H9 (cell line): Measurements from ENCODE around the gene ATP2B2. TPM values are rescaled to one million over a fixed set of nuclear protein-coding genes. Genes with fewer than 3 reads are reported as not detected.

Source experiments
- DNase-seq: peaks from one replicate; pipeline ENCODE4 v3.0.0-alpha.2; 2017
- H2AFZ ChIP-seq: one replicate; pipeline ENCODE4 v1.6.1; 2013; ENCODE audit warnings: mild to moderate bottlenecking, low read length, control low read depth, moderate library complexity
- H2AK5ac ChIP-seq: 2 replicates; pipeline ENCODE4 v1.6.1; 2013; ENCODE audit warnings: low read length, control low read depth, mixed read lengths; ENCODE audit not compliant: insufficient read length
- H2BK120ac ChIP-seq: one replicate; pipeline ENCODE4 v1.6.1; 2013; ENCODE audit warnings: low read depth, mild to moderate bottlenecking, low read length, control low read depth, inconsistent platforms; ENCODE audit not compliant: poor library complexity, severe bottlenecking
- H2BK12ac ChIP-seq: 2 replicates; pipeline ENCODE4 v1.6.1; 2013; ENCODE audit warnings: low read length, control low read depth, mixed read lengths, low read depth; ENCODE audit not compliant: insufficient read length
- H2BK15ac ChIP-seq: 2 replicates; pipeline ENCODE4 v1.6.1; 2013; ENCODE audit warnings: low read depth, low read length, control low read depth
- H2BK20ac ChIP-seq: one replicate; pipeline ENCODE4 v1.6.1; 2013; ENCODE audit warnings: low read depth, mild to moderate bottlenecking, low read length, control low read depth, inconsistent platforms; ENCODE audit not compliant: poor library complexity, severe bottlenecking
- H2BK5ac ChIP-seq: 2 replicates; pipeline ENCODE4 v1.6.1; 2013; ENCODE audit warnings: low read length, control low read depth, mixed read lengths; ENCODE audit not compliant: insufficient read length
- H3K14ac ChIP-seq: 2 replicates; pipeline ENCODE4 v1.6.1; 2013; ENCODE audit warnings: low read length, control low read depth; ENCODE audit not compliant: insufficient read depth
- H3K18ac ChIP-seq: 2 replicates; pipeline ENCODE4 v1.6.1; 2013; ENCODE audit warnings: low read depth, mild to moderate bottlenecking, mixed read lengths, low read length, control low read depth; ENCODE audit not compliant: insufficient read length
- H3K23ac ChIP-seq: 2 replicates; pipeline ENCODE4 v1.6.1; 2013; ENCODE audit warnings: low read length, control low read depth, mixed read lengths, low read depth; ENCODE audit not compliant: insufficient read length
- H3K23me2 ChIP-seq: 2 replicates; pipeline ENCODE4 v1.6.1; 2013; ENCODE audit warnings: low read depth, mild to moderate bottlenecking, mixed read lengths, low read length, control low read depth; ENCODE audit not compliant: insufficient read length, poor library complexity, severe bottlenecking
- H3K27ac ChIP-seq: 2 replicates; pipeline ENCODE4 v1.5.1; 2013; ENCODE audit warnings: low read length, control low read depth, mixed read lengths, low read depth; ENCODE audit not compliant: insufficient read length
- H3K27me3 ChIP-seq: 2 replicates; pipeline ENCODE4 v1.6.1; 2013; ENCODE audit warnings: low read length, control low read depth, inconsistent platforms; ENCODE audit not compliant: insufficient read depth
- H3K4ac ChIP-seq: 2 replicates; pipeline ENCODE4 v1.6.1; 2013; ENCODE audit warnings: low read depth, mild to moderate bottlenecking, control low read depth, inconsistent platforms, low read length, moderate library complexity
- H3K4me1 ChIP-seq: 2 replicates; pipeline ENCODE4 v1.6.1; 2013; ENCODE audit warnings: low read length, control low read depth, inconsistent platforms; ENCODE audit not compliant: insufficient read depth
- H3K4me2 ChIP-seq: 2 replicates; pipeline ENCODE4 v1.6.1; 2013; ENCODE audit warnings: low read length, control low read depth, mixed read lengths; ENCODE audit not compliant: insufficient read length, insufficient read depth
- H3K56ac ChIP-seq: 2 replicates; pipeline ENCODE4 v1.6.1; 2013; ENCODE audit warnings: low read depth, mild to moderate bottlenecking, mixed read lengths, low read length, control low read depth; ENCODE audit not compliant: insufficient read length
- H3K79me1 ChIP-seq: 2 replicates; pipeline ENCODE4 v1.6.1; 2013; ENCODE audit warnings: low read depth, mild to moderate bottlenecking, moderate library complexity, low read length, control low read depth, inconsistent platforms; ENCODE audit not compliant: insufficient read depth, poor library complexity, severe bottlenecking
- H3K79me2 ChIP-seq: 2 replicates; pipeline ENCODE4 v1.6.1; 2013; ENCODE audit warnings: low read length, control low read depth, inconsistent platforms; ENCODE audit not compliant: insufficient read depth
- H3K9ac ChIP-seq: 2 replicates; pipeline ENCODE4 v1.6.1; 2013; ENCODE audit warnings: low read length, control low read depth, mixed read lengths; ENCODE audit not compliant: insufficient read length; ENCODE audit errors: extremely low read depth
- H3K9me3 ChIP-seq: one replicate; pipeline ENCODE4 v1.6.1; 2013; ENCODE audit warnings: low read depth, low read length, inconsistent platforms; ENCODE audit not compliant: control insufficient read depth
- H3T11ph ChIP-seq: one replicate; pipeline ENCODE4 v1.6.1; 2013; ENCODE audit warnings: mild to moderate bottlenecking, low read length, control low read depth, inconsistent platforms
- H4K20me1 ChIP-seq: one replicate; pipeline ENCODE4 v1.6.1; 2013; ENCODE audit not compliant: control insufficient read depth, insufficient read length, insufficient read depth
- H4K5ac ChIP-seq: 2 replicates; pipeline ENCODE4 v1.6.1; 2013; ENCODE audit warnings: low read depth, mild to moderate bottlenecking, mixed read lengths, low read length, control low read depth; ENCODE audit not compliant: insufficient read length
- H4K8ac ChIP-seq: replicated peaks from 2 replicates; pipeline ENCODE4 v1.6.1; 2013; ENCODE audit warnings: low read length, control low read depth, mixed read lengths, low read depth; ENCODE audit not compliant: insufficient read length
- H4K91ac ChIP-seq: 2 replicates; pipeline ENCODE4 v1.6.1; 2013; ENCODE audit warnings: low read depth, mild to moderate bottlenecking, moderate library complexity, mixed read lengths, low read length, control low read depth; ENCODE audit not compliant: insufficient read length
- H3K27ac Mint-ChIP-seq, 3 experiments: 2 replicates in 2 of 3; 3 replicates in 1 of 3; pipeline ENCODE4 v1.8.0; 2020 to 2021; ENCODE audit warnings: mixed read lengths in 3 of 3, mild to moderate bottlenecking in 1 of 3, moderate library complexity in 1 of 3
- H3K27me3 Mint-ChIP-seq: 2 replicates; pipeline ENCODE4 v1.8.0; 2021; ENCODE audit warnings: low read depth, mild to moderate bottlenecking, moderate library complexity, mixed read lengths
- H3K36me3 Mint-ChIP-seq, 3 experiments: 2 replicates in 2 of 3; 3 replicates in 1 of 3; pipeline ENCODE4 v1.8.0; 2020 to 2021; ENCODE audit warnings: low read depth in 3 of 3, mixed read lengths in 3 of 3; ENCODE audit not compliant: insufficient read depth in 1 of 3
- H3K4me1 Mint-ChIP-seq, 2 experiments: 2 replicates each; pipeline ENCODE4 v1.8.0; 2020; ENCODE audit warnings: mixed read lengths in 2 of 2
- H3K4me3 Mint-ChIP-seq, 2 experiments: 2 replicates in 1 of 2; 3 replicates in 1 of 2; pipeline ENCODE4 v1.8.0; 2020 to 2021; ENCODE audit warnings: mild to moderate bottlenecking in 2 of 2, mixed read lengths in 2 of 2, moderate library complexity in 1 of 2
- H3K9me3 Mint-ChIP-seq, 2 experiments: 2 replicates in 1 of 2; 3 replicates in 1 of 2; pipeline ENCODE4 v1.8.0; 2020; ENCODE audit warnings: mild to moderate bottlenecking in 2 of 2, mixed read lengths in 2 of 2, moderate library complexity in 1 of 2
- CTCF ChIP-seq: fragments of 200-600 bp; sonication (generic); conservative IDR thresholded peaks from 3 replicates; pipeline ENCODE4 v1.8.0; 2021; ENCODE audit warnings: antibody characterized with exemption, mild to moderate bottlenecking
- WGBS: extraction: QIAGEN DNeasy Blood & Tissue Kit; methylation state at CpG from one replicate; pipeline ENCODE4 v1.1.7; 2013; ENCODE audit warnings: missing lambda C conversion rate, low lambda C conversion rate, mixed read lengths; ENCODE audit not compliant: insufficient read length; ENCODE audit errors: extremely low coverage; 5-methylcytosine and 5-hydroxymethylcytosine counted together
- total RNA-seq: library from RNA; stranded (reverse); gene quantifications from 2 replicates; pipeline ENCODE4 v1.2.1, GENCODE V29; 2021

ATP2B2 gene
- total RNA-seq, 1 experiment from 2014 or later = 0.33 TPM

GRCh38 chr3:10363935-10364334, 141.5 kb downstream of the ATP2B2 start:
- Mint-ChIP-seq H3K36me3 (no peaks in the 10 kb centered on the region; a peak in 4 of 7 replicates), H3K4me3 (no peak overlapping the region), H3K9me3 (peaks cover 5 to 6% of the 10 kb centered on the region in 2 experiments; a peak in 4 of 5 replicates), H3K4me1 (peaks cover 18 to 23% of the 10 kb centered on the region in 2 experiments), H3K27ac (no peak overlapping the region), H3K27me3 (peaks cover 11% of the 10 kb centered on the region)
- H2AK5ac ChIP-seq = no peak overlapping the region
- H3K4me1 ChIP-seq = no peaks in the 10 kb centered on the region; the same call in 1 of the 2 replicates
- no peaks in the 10 kb centered on the region for H4K20me1 ChIP-seq
- H3K79me2 ChIP-seq = no peaks in the 10 kb centered on the region
- no peaks in the 10 kb centered on the region for H3K27me3 ChIP-seq
- no peak overlapping the region for H3K18ac ChIP-seq
- no peak overlapping the region for H3T11ph ChIP-seq
- H4K91ac ChIP-seq = no peak overlapping the region
- H4K5ac ChIP-seq = no peak overlapping the region
- H2BK20ac ChIP-seq = no peak overlapping the region
- H3K79me1 ChIP-seq = no peaks in the 10 kb centered on the region
- H2BK15ac ChIP-seq = no peak overlapping the region
- no peaks in the 10 kb centered on the region for H3K9me3 ChIP-seq
- H2BK120ac ChIP-seq = no peak overlapping the region
- H2BK12ac ChIP-seq = no peak overlapping the region
- no peak overlapping the region for H3K14ac ChIP-seq
- H2AFZ ChIP-seq = no peak overlapping the region
- H3K4me2 ChIP-seq = no peak overlapping the region
- H3K9ac ChIP-seq = no peak overlapping the region
- H3K56ac ChIP-seq = no peak overlapping the region
- H3K23me2 ChIP-seq = no peaks in the 10 kb centered on the region
- no peak overlapping the region for H4K8ac ChIP-seq
- no peak overlapping the region for H3K4ac ChIP-seq
- no peak for DNase-seq
- no peak overlapping the region for H2BK5ac ChIP-seq
- no peak overlapping the region for H3K27ac ChIP-seq
- no peak for TF ChIP-seq CTCF
- no CpG with 5 or more reads among the region's 1 CpG for WGBS
- H3K23ac ChIP-seq = no peak overlapping the region
